ENCODE measurements around the gene RYK.

RYK gene

GRCh38 chr3:134110963-134111362 lies 139.7 kb downstream of the RYK start:
- DNase-seq: no peak
- intact Hi-C loops (cut with DNase I): no loop called here
